Measurements from ENCODE around the gene ECE1.

- TF ChIP-seq CTCF (conservative IDR thresholded peaks at IDR 0.05 in 1 of 2, IDR thresholded peaks at IDR 0.05 in 1 of 2; ENCODE audit: extremely low read depth in 1 of 2, insufficient read depth in 1 of 2, low read depth in 1 of 2, low read length in 2 of 2): no peak
- TF ChIP-seq EZH2 (IDR thresholded peaks at IDR 0.05; ENCODE audit: borderline replicate concordance, low read length): no peak
These were observed 41.7 kb upstream of the ECE1 start for GRCh38 chr1:21331752-21332478.

Measured in mammary epithelial cell (primary cell).